CD1c-positive myeloid dendritic cell (primary cell): ENCODE data around the gene IMPG2.
"Not testable (repeated sequence)": the region's sequence is repeated elsewhere in the genome, so short reads cannot be mapped to it uniquely, and the experiment has no call there.

ENCODE experiments used
- DNase-seq: peaks from one replicate; pipeline ENCODE4 v3.0.0-alpha.2; 2016; ENCODE audit errors: extremely low spot score

IMPG2 gene

GRCh38 chr3:101320475-101320874 lies at the start of gene IMPG2:
TSS of gene IMPG2 (minus strand) at chr3:101320575. CDS start at chr3:101320372, 203 bp downstream.
- no peak for DNase-seq

GRCh38 chr3:101362406-101362805 lies 42.0 kb upstream of the IMPG2 start:
- DNase-seq = no peak

GRCh38 chr3:101351829-101352228 lies 31.5 kb upstream of the IMPG2 start:
- DNase-seq = no peak

- no peak for DNase-seq
Observed at GRCh38 chr3:101340591-101340990, 20.2 kb upstream of the IMPG2 start.

GRCh38 chr3:101333883-101334282 lies 13.5 kb upstream of the IMPG2 start:
- DNase-seq = no peak

GRCh38 chr3:101329016-101329673 lies 8.8 kb upstream of the IMPG2 start:
- no peak for DNase-seq

- no peak for DNase-seq
Observed at GRCh38 chr3:101325393-101326134, 5.2 kb upstream of the IMPG2 start.

GRCh38 chr3:101319531-101319930 lies 844 bp downstream of the IMPG2 start:
- DNase-seq = no peak

GRCh38 chr3:101312545-101312944 lies 7.8 kb downstream of the IMPG2 start:
- no peak for DNase-seq

GRCh38 chr3:101311676-101312075 lies 8.7 kb downstream of the IMPG2 start:
- DNase-seq = no peak

- no peak for DNase-seq
Observed at GRCh38 chr3:101310978-101311375, 9.4 kb downstream of the IMPG2 start.

- DNase-seq = not testable (repeated sequence)
Observed at GRCh38 chr3:101308147-101308772, 12.1 kb downstream of the IMPG2 start.

- DNase-seq = no peak
Observed at GRCh38 chr3:101303836-101304235, 16.5 kb downstream of the IMPG2 start.

GRCh38 chr3:101303089-101303731 lies 17.2 kb downstream of the IMPG2 start:
- no peak for DNase-seq

- no peak for DNase-seq
Observed at GRCh38 chr3:101300073-101300472, 20.3 kb downstream of the IMPG2 start.

- no peak for DNase-seq
Observed at GRCh38 chr3:101292027-101292426, 28.3 kb downstream of the IMPG2 start.

GRCh38 chr3:101288294-101288693 lies 32.1 kb downstream of the IMPG2 start:
- DNase-seq = no peak

GRCh38 chr3:101284757-101285156 lies 35.6 kb downstream of the IMPG2 start:
- DNase-seq = no peak

- DNase-seq = no peak
Observed at GRCh38 chr3:101281521-101282030, 38.8 kb downstream of the IMPG2 start.

GRCh38 chr3:101279765-101280385 lies 40.5 kb downstream of the IMPG2 start:
- DNase-seq = no peak

- no peak for DNase-seq
Observed at GRCh38 chr3:101279162-101279561, 41.2 kb downstream of the IMPG2 start.

GRCh38 chr3:101278727-101279126 lies 41.6 kb downstream of the IMPG2 start:
- no peak for DNase-seq
